HG03175 (cell line): ENCODE data around the gene ABTB2.

ENCODE experiments used
- ATAC-seq: cut with Tn5 transposase; IDR thresholded peaks from one replicate; pipeline ENCODE4 v1.9.1; 2021; ENCODE audit warnings: mild to moderate bottlenecking, moderate library complexity; ENCODE audit not compliant: unreplicated experiment

The ABTB2 gene

DNA sequence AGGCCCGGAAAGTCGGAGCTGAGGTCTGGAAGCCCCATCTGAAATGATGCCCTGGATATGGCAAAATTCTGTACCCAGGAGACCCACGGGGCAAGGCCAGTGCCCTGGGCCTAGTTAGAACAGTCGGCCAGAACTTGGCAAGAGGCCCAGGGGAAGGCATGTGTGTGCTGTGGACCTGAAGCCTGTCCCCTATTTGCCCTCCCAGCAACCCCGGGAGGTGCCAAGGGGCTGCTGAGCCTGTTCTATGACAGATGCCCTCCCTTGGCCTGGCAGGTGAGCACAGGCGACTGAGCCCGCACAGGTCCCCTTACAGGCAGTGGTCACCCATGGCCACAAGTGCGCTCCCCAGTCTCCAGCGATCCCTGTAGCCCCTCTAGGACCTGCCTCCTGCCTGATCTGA, 200.6 kb downstream of the ABTB2 start:
- ATAC-seq, result no peak

DNA sequence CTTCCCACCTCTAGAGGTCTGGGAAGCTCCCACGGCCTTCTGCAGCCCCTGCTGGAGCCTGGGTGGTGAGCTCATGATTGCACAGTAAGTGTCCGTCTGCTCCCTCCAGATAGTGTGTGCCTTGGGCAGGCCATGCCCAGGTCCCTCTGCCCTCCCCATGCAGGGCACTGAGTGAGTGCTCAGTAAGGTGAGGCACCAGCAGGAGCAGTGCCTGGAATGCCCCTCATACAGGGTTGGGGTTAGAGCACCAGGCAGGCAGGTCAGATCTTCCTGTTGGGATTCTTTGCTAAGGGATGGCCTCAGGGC, 202.1 kb downstream of the ABTB2 start:
- no peak for ATAC-seq

DNA sequence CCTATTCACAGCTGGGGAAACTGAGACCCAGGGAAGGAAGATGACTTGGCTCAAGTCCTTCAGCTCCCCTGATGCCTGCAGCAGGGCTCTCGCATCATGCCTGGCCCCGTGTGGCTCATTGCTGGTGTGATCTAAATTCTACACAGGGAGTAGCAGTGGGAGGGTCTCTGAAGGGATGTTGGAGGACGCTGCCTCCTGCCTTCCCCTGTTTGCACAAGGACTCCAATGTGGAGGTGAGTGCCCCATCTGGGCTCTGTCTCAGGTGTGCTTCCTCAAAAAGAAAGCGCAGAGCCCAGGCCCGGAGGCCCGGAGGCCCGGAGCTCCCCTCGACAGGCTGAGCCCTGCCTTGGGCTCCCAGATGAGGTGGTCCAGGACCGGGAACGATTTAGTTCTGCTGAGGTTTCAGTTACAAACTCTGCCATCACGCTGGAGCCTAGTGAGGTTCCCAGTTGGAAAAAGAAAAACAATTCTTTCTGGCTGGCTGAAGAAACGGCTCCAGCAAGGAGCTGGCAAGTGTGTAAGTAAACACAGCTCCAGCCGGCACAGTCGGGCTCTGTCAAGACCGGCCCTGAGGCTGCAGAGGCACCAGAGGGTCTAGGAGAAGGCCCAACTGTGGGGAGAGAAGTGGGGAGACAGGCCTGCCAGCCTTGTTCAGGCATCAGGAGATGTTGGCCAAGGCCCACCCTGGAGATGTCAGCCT, 202.6 kb downstream of the ABTB2 start:
- no peak for ATAC-seq

- peak; percentile 54 for ATAC-seq
These were observed 203.5 kb downstream of the ABTB2 start for GRCh38 chr11:34154059-34154875.

DNA sequence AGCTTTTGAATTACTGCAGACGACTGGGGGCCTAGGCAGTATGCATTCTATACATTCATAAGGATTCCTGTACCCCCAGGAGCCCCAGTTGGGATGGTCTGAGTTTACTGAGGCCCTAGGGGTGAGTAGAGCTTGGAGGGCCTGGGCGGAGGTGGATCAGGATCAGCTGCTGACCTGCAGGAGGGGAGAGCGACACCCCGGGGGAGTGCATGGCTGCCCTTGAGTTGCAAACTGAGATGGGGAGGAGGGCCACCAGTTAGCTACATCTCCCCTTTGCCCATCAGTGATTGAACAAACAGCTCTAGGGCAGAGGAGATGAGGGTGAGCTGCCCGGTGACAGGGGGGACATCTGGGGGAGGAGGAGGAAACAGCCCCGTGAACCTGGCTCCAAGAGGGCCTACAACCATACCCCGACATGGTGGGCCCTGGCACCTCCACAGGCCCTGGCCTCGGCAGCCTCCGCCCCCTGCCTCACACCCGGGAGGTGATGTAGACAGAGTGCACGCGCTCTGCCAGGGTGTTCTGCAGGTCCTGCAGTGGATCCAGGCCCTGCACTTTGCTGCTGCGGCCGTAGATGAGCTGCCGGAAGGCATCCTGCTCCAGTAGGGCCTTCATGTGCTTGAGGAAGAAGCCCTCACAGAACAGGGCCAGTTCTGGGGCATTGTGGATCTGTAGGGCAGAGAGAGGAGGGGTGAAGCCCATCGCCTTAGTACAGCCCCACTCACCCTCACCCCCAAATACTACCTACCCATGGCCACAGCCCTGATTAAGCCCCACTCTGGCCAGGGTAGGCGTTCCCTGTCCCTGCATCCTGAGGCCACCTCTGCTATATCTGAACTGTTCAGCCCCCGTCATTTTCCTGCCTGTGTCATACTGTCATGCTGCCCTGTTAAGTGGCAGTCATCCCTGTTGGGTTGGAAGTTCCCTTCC, 205.6 kb downstream of the ABTB2 start:
- ATAC-seq, result no peak

GRCh38 chr11:34151166-34151565, 206.6 kb downstream of the ABTB2 start:
- no peak for ATAC-seq

DNA sequence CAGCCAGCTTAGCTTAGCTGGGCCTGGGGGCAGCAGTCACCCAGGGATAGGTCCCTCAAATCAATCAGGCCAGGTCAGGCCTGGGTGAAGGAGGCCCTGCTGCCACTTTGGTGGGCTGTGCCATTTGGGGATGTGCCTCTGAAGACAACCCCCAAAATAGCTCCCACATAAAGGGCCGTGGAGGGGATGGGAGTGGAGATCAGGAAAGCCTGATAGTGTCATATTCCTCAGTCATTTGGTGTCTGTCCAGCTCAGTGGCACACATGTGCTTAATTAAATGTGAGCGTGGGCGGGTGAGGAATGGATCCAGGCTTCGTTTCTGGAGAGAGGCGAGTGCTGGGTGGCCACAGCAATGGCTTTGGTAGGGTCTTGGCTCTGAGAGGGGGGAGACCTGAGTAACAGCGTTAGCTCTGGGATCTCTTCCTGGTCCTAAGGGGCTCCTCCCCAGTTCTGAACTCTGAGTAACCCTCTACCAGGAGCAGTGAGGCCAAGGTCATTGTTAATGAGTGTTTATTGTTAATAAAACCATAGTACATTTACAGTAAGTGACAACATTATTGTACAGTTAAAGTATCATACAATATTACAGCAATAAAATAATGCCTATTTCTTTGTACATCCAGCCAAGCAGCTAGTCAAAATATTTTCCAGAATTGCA, 207.2 kb downstream of the ABTB2 start:
- ATAC-seq, result no peak

DNA sequence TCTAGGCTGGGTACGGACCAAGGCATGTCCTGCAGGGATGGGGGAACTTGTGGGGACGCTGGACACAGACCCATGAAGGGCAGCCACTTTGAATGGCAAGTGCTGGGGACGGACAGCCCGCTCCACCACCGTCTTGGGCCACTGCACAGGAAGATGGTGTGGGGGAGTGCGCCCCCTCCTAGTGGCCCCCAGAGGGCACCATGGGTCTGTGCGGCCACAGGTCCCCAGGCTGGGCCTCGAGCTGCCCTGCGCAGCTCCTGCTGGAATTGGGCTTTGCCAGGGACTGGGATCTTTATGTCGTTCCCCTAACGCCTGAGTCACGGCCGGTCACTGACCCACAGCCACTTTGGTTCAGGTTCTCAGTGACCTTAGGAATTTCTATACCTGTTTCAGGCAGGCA, 208.0 kb downstream of the ABTB2 start:
- ATAC-seq, result no peak

DNA sequence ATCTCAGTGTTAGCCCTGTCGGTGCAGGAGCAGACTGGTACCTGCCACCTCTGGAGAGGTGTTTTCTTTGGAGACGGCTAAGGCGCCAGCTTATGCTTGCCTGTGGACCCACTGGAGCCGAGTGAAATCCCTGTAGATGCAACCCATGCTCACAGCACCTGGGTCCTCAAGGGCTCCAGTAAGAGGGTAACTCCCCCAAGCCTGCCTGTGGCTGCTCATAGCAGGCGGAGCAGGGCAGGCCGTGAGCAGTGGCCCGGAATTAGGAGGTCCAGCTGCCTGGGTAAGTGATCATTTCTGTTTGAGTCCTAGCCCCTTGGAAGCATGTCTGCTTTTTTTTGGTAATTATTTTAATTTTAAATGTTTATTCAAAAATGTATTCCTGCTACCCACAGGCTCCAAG, 208.5 kb downstream of the ABTB2 start:
- no peak for ATAC-seq

DNA sequence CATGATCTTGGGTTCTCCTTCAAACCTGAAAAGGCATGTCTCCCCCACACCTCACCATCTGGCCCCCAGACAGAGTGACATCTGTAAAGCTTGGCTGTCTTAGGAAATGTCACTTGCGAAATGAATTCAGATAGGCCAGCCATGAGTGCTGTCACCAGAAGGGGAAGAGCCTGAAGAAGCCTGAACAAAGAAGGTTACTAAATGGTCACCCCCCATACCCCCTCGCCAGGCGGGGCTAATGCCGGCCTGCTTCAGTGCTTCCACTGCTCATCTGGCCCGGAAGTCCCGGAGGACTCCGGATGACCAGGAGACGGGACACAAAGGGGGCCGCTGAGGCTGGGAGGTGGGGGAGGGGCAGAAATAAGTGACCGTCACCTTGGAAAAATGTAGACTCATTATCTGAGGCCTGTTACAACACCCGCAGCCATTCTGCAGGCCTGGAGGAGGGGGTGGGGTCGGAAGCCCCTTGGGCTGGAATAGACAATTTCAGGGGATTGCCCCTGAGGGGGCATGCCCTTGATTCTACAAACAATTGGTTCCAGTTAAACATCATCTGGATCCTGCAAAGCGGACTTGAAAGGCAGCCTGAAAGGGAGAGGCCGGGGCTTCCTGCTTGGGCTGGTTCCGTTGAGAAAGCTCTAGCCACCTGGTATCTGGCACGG, 209.2 kb downstream of the ABTB2 start:
- no peak for ATAC-seq

DNA sequence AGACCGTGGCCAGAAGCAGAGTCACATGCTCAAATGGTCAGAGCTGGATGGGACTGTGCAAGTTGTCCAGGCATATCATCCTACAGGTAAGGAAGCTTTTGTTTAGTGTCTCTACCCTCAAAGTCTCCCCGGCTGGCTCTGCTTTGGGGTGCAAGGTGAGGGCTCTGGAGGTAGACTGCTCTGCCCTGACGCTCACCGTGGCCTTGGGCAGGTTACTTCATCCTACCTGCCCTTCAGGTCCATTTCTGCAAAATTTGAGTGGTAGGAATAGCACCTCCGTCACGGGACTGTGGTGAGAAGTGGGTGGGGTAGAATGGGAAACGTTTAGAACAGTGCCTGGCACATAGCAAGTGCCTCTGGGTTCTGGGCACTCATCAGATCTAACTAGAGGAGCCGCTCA, 210.2 kb downstream of the ABTB2 start:
- no peak for ATAC-seq

GRCh38 chr11:34146866-34147265, 210.9 kb downstream of the ABTB2 start:
- no peak for ATAC-seq

DNA sequence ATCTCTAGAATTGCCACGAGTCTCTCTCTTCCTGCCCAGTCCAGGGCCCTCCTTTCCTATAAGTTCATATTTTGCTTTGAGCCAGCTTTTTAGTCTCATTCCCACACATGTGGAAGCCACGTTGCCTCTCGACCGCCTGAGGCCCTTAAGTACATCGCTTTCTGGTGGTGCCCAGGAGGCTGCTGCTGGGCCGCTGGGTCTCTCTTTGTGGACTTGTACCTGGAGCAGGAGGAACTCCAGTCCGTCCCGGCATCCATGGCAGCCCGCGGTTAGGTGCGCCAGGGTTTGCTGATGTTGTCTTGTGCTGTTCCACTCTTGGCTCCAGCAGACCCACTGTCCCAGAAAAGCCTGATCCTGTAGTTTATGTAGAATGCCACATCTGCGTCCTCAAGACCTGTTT, 211.4 kb downstream of the ABTB2 start:
- ATAC-seq, result no peak

- no peak for ATAC-seq
These were observed 211.9 kb downstream of the ABTB2 start for GRCh38 chr11:34145847-34146381.

GRCh38 chr11:34145073-34145472, 212.7 kb downstream of the ABTB2 start:
- ATAC-seq, result no peak

GRCh38 chr11:34143048-34143447, 214.8 kb downstream of the ABTB2 start:
- ATAC-seq, result no peak

GRCh38 chr11:34140149-34140548, 217.7 kb downstream of the ABTB2 start:
- ATAC-seq, result no peak

- ATAC-seq, result no peak
These were observed 218.5 kb downstream of the ABTB2 start for GRCh38 chr11:34139346-34139745.

GRCh38 chr11:34136420-34136819, 221.4 kb downstream of the ABTB2 start:
- ATAC-seq, result no peak

- no peak for ATAC-seq
These were observed 222.4 kb downstream of the ABTB2 start for GRCh38 chr11:34135439-34135838.
